ENCODE results near the gene PLA2G3. TPM values are rescaled to one million over a fixed set of nuclear protein-coding genes. Genes with fewer than 3 reads are reported as not detected.

PLA2G3 gene
- total RNA-seq, 2 experiments from 2014 or later, result not detected

DNA sequence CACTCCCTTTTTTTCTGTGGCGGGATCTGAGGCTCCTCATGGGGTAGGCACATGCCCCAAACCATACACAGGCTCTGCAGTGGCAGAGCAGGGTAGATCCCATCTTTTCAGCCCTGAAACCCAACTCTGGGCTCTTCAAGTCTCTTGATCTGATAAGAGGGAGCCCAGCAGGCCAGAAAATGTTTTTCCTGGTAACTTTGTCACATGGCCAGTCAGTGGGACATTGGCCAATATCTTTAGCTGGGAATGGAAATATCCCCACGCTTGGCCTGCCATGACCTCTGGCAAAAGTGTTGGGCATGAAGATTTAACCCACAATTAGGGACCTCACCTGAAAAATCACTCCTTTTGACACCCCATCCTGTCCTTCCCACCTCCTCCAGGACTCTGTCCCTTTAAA is 9.4 kb downstream of the PLA2G3 start:
- Mint-ChIP-seq H3K27me3 (ENCODE audit: low read depth) (no peaks in the 10 kb centered on the region), H3K36me3 (ENCODE audit: low read depth) (no peaks in the 10 kb centered on the region), H3K9me3 (ENCODE audit: insufficient read depth) (no peaks in the 10 kb centered on the region), H3K4me3 (no peak overlapping the region), H3K27ac (no peak overlapping the region), H3K4me1 (ENCODE audit: low read depth) (peaks cover 1% of the 10 kb centered on the region)
- ATAC-seq (no peak), DNase-seq (no peak)
- POLR2A ChIA-PET, result no interaction called here
- CTCF ChIA-PET, result no interaction called here

DNA sequence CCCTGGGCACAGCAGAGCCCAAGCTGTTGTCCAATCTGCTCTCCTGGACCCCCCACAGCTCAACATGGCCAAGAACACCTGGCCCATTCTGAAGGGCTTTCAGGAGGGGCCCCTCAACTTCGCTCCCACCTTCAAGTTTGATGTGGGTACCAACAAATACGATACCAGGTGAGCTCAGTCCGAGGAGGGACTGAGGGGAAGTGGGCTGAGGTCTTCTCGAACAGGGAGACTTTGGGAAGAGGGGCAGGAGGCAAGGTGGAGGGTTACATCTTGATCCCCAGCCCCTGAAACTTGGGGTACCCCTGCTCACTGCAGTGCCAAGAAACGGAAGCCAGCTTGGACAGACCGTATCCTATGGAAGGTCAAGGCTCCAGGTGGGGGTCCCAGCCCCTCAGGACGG is 12.2 kb downstream of the PLA2G3 start:
- DNase-seq (no peak), ATAC-seq (no peak)
- CTCF ChIA-PET, result interaction anchor here (1.1 kb wide), 1 partner anchor 40 kb away, joined by 3 read pairs; no protein-coding TSS in a partner anchor
- H3K27me3 Mint-ChIP-seq (ENCODE audit: low read depth), result no peaks in the 10 kb centered on the region
- H3K4me1 Mint-ChIP-seq (ENCODE audit: low read depth), result peaks cover 1% of the 10 kb centered on the region
- POLR2A ChIA-PET, result no interaction called here
- no peaks in the 10 kb centered on the region for H3K9me3 Mint-ChIP-seq (ENCODE audit: insufficient read depth)
- H3K27ac Mint-ChIP-seq, result no peak overlapping the region
- H3K36me3 Mint-ChIP-seq (ENCODE audit: low read depth), result no peaks in the 10 kb centered on the region
- no peak overlapping the region for H3K4me3 Mint-ChIP-seq

DNA sequence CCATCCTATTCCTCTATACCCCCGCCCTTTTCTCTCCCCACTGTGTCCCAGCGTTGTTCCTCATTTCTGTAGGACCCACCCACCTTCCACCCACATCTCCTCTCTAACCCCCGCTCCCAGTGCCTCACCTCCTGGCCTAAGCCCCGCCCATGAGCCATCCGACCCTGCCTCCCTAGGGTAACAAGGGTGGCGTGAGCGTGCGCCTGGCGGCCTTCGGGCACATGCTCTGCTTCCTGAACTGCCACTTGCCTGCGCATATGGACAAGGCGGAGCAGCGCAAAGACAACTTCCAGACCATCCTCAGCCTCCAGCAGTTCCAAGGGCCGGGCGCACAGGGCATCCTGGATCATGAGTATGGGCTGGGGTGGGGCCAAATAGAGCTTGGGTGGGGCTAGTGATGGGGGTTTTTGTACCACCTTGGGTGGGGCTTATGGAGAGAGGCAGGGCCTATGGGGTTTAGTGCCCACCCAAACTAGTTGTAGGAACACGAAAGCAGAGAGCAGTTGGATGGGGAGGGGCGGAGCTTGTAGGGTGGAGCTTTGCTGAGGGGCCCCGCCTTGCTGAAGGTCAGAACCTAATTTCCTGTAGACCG is 13.0 kb downstream of the PLA2G3 start:
- POLR2A ChIA-PET, result no interaction called here
- CTCF ChIA-PET, result interaction anchor here (0.6 to 1.1 kb wide), 2 partner anchors 39 to 98 kb away, joined by 3 read pairs; no protein-coding TSS in a partner anchor
- no peaks in the 10 kb centered on the region for H3K27me3 Mint-ChIP-seq (ENCODE audit: low read depth)

DNA sequence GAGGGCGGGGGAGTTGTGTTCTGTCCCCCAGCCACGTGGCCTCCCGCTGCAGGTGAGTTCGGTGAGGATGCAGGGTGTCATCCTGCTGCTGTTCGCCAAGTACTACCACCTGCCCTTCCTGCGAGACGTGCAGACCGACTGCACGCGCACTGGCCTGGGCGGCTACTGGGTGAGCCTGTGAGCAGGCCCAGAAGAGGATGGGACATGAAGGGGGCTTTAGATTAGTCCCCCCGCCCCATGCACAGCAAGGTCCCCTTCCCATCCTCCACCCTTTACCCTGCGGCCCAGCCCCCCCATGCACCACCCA is 13.5 kb downstream of the PLA2G3 start:
- Mint-ChIP-seq H3K27me3 (ENCODE audit: low read depth) (no peaks in the 10 kb centered on the region), H3K36me3 (ENCODE audit: low read depth) (no peaks in the 10 kb centered on the region), H3K4me1 (ENCODE audit: low read depth) (peaks cover 1% of the 10 kb centered on the region), H3K4me3 (no peak overlapping the region), H3K27ac (no peak overlapping the region), H3K9me3 (ENCODE audit: insufficient read depth) (no peaks in the 10 kb centered on the region)
- ChIA-PET POLR2A (no interaction called here), CTCF (no interaction called here)
- DNase-seq (no peak), ATAC-seq (no peak)

More for the DNA sequence above, 13.0 kb downstream of the PLA2G3 start:
- Mint-ChIP-seq H3K4me1 (ENCODE audit: low read depth) (peaks cover 1% of the 10 kb centered on the region), H3K9me3 (ENCODE audit: insufficient read depth) (no peaks in the 10 kb centered on the region), H3K4me3 (no peak overlapping the region), H3K36me3 (ENCODE audit: low read depth) (no peaks in the 10 kb centered on the region), H3K27ac (no peak overlapping the region)
- no peak for DNase-seq
- ATAC-seq, result no peak

DNA sequence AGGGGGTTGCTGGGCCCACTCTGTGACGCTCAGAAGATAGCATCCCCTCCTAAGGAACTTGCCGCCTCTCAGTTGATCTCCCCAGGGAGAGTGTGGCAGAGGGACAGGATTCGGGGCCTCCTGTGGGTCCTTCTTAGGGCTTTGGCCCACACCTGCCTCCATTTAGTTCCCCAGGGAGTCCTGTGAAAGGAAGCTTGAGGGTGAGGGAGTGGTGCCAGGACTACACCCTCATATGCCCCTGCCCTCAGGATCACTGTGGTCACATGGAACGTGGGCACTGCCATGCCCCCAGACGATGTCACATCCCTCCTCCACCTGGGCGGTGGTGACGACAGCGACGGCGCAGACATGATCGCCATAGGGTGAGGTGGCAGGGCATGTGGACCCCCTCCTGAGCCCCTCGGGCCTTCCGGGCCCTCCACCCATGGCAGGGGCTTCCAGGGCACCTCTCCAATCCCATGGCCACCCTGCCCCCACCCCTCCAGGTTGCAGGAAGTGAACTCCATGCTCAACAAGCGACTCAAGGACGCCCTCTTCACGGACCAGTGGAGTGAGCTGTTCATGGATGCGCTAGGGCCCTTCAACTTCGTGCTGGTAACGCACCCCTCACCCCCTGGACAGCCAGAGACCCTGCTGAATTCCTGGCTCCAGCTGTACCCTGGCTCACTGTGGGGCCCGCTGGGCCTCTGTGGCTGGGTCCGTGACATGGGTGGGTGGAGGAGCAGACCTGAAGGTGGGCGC is 14.0 kb downstream of the PLA2G3 start:
- DNase-seq (no peak), ATAC-seq (no peak)
- Mint-ChIP-seq H3K4me3 (no peak overlapping the region), H3K9me3 (ENCODE audit: insufficient read depth) (no peaks in the 10 kb centered on the region), H3K27ac (no peak overlapping the region), H3K27me3 (ENCODE audit: low read depth) (peaks cover 2% of the 10 kb centered on the region), H3K4me1 (ENCODE audit: low read depth) (peaks cover 1% of the 10 kb centered on the region), H3K36me3 (ENCODE audit: low read depth) (no peaks in the 10 kb centered on the region)
- POLR2A ChIA-PET, result no interaction called here
- CTCF ChIA-PET, result no interaction called here

DNA sequence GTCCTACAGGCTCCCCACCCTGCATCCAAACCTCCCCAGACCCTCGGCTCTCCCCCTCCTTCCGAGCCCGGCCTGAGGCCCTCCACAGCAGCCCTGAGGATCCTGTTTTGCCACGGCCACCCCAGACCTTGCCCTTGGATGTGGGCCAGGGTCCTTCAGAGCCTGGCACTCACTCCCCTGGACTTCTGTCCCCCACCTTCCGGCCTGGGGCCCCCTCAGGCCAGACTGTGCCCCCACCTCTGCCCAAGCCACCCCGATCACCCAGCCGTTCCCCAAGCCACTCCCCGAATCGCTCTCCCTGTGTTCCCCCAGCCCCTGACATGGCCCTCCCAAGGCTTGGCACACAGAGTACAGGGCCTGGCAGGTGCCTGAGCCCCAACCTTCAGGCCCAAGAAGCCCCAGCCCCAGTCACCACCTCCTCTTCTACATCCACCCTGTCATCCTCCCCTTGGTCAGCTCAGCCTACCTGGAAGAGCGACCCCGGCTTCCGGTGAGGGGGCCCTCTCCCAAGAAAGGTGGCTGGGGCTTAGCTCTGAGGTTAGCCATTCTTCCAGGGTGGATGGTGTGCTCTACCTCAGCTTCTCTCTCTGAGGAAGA is 14.7 kb downstream of the PLA2G3 start:
- Mint-ChIP-seq H3K36me3 (ENCODE audit: low read depth) (no peaks in the 10 kb centered on the region), H3K4me1 (ENCODE audit: low read depth) (peaks cover 1% of the 10 kb centered on the region), H3K9me3 (ENCODE audit: insufficient read depth) (no peaks in the 10 kb centered on the region), H3K27ac (no peak overlapping the region), H3K27me3 (ENCODE audit: low read depth) (peaks cover 3% of the 10 kb centered on the region), H3K4me3 (no peak overlapping the region)
- CTCF ChIA-PET, result no interaction called here
- DNase-seq (no peak), ATAC-seq (no peak)
- POLR2A ChIA-PET, result no interaction called here

DNA sequence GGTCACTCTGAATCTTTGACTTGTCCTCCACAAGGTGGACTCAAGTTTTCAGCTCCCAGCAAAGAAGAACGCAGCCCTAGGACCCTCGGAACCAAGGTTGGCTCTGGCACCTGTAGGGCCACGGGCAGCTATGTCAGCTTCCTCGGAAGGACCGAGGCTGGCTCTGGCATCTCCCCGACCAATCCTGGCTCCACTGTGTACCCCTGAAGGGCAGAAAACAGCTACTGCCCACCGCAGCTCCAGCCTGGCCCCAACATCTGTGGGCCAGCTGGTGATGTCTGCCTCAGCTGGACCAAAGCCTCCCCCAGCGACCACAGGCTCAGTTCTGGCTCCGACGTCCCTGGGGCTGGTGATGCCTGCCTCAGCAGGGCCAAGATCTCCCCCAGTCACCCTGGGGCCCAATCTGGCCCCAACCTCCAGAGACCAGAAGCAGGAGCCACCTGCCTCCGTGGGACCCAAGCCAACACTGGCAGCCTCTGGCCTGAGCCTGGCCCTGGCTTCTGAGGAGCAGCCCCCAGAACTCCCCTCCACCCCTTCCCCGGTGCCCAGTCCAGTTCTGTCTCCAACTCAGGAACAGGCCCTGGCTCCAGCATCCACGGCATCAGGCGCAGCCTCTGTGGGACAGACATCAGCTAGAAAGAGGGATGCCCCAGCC is 15.4 kb downstream of the PLA2G3 start:
- DNase-seq (no peak), ATAC-seq (no peak)
- Mint-ChIP-seq H3K36me3 (ENCODE audit: low read depth) (no peaks in the 10 kb centered on the region), H3K9me3 (ENCODE audit: insufficient read depth) (no peaks in the 10 kb centered on the region), H3K27ac (no peak overlapping the region), H3K4me3 (no peak overlapping the region), H3K27me3 (ENCODE audit: low read depth) (peaks cover 3% of the 10 kb centered on the region), H3K4me1 (ENCODE audit: low read depth) (peaks cover 1% of the 10 kb centered on the region)
- POLR2A ChIA-PET, result no interaction called here
- CTCF ChIA-PET, result interaction anchor here (1.1 kb wide), 1 partner anchor 18 kb away, joined by 5 read pairs; the partner anchor contains the start of gene SELENOM

DNA sequence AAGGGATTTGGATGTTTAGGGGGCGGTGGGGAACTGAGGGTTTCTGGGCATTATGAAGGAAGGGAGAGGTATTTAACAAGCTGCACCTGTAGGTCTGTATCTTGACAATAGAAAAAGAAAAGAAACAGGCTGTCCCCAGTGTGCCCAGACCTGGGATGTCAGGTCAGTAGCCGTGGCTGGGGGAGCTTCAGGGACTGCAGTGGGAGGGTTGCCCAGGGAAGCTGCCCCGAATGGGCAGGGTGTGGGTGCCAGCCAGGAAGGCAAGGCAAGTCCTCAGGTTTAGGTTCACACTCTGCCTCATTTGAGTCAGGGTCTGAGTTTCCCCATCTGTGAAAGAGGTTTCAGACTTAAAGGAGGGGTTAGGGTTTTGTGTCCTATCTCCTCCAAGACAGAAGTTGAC is 16.0 kb downstream of the PLA2G3 start:
- DNase-seq, result no peak
- Mint-ChIP-seq H3K27me3 (ENCODE audit: low read depth) (peaks cover 3% of the 10 kb centered on the region), H3K4me3 (no peak overlapping the region), H3K27ac (no peak overlapping the region), H3K9me3 (ENCODE audit: insufficient read depth) (no peaks in the 10 kb centered on the region), H3K36me3 (ENCODE audit: low read depth) (no peaks in the 10 kb centered on the region), H3K4me1 (ENCODE audit: low read depth) (peaks cover 1% of the 10 kb centered on the region)
- ChIA-PET CTCF (interaction anchor here (1.1 kb wide), 1 partner anchor 17 kb away, joined by 5 read pairs; the partner anchor contains the start of gene SELENOM), POLR2A (interaction anchor here (0.6 kb wide), 1 partner anchor 98 kb away, joined by 3 read pairs; no protein-coding TSS in a partner anchor)
- ATAC-seq, result no peak

DNA sequence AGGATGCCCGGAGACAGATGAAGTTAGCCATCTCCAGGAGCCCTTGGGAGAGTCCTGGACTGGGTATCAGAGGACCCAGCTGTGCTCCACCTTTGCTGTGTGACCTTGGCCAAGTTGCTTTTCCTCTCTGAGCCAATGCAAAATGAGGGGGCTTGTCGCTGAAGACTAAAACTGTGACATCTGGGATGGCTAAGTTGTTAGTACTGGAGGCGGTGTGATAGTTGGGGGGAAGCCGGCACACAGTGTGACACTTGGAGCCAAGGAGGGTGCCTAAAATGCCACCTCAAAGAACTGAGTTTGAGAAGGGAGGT is 17.1 kb downstream of the PLA2G3 start:
- no peak for DNase-seq
- CTCF ChIA-PET, result no interaction called here
- Mint-ChIP-seq H3K36me3 (ENCODE audit: low read depth) (no peaks in the 10 kb centered on the region), H3K4me1 (ENCODE audit: low read depth) (peaks cover 1% of the 10 kb centered on the region), H3K27me3 (ENCODE audit: low read depth) (peaks cover 3% of the 10 kb centered on the region), H3K27ac (no peak overlapping the region), H3K9me3 (ENCODE audit: insufficient read depth) (no peaks in the 10 kb centered on the region), H3K4me3 (no peak overlapping the region)
- ATAC-seq, result no peak
- POLR2A ChIA-PET, result no interaction called here

DNA sequence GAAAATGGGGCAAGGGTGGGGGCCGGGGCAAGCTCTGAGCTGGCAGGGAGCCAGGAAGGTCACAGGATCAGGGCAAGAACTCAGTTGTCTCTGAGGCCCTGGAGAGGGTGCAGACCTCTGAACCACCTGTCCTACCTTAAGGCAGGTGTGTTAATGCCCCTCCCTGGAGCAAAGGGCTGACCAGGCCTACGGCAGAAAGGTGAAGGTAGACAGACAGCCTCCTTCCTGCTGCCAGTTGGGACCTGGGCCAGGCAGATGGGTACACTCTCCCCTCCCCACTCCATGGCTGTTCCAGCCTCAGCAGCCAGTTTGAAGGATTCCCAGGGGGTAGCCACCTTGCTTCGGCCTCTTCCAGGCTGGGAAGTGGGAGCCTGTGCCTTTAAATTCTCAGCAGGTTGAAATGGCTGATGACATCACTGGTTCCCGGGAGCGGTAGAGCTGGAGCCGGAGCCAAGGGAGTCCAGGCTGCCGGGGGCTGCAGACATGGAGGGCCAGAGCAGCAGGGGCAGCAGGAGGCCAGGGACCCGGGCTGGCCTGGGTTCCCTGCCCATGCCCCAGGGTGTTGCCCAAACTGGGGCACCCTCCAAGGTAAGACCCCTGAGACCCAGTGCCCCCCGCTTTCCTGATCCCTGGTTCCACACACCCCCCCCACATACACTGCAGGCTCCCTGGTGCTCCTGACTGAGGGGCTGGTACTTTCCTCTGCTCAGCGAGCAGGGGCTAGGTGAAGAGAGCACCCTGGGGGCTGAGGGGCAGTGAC is 17.6 kb downstream of the PLA2G3 start, which contains the start of gene INPP5J:
Gene INPP5J, plus strand, starts transcription at position 435 of the 760 bp plus-strand sequence. Its CDS starts 49 bp downstream, at position 484.
- ATAC-seq, result no peak
- CTCF ChIA-PET, result no interaction called here

DNA sequence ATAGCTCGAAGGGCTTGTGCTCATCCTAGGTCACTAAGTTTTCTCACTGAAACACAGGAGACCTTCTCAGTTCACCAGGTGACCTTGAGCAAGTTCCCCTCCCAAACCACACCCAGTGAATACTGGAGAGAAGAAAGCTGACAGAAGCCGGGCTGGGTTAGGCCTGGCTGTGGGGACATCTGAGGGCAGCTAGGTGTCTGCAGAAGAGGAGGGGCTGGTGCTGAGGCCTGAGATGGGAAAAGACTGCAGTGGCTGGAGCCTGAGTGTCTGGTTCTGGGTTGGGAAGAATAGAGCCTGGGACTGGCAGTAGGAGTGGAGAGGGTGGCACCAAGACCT is 18.1 kb downstream of the PLA2G3 start:
- no peak overlapping the region for H3K27ac Mint-ChIP-seq
- no peaks in the 10 kb centered on the region for H3K9me3 Mint-ChIP-seq (ENCODE audit: insufficient read depth)
- DNase-seq (no peak), ATAC-seq (no peak)
- ChIA-PET CTCF (no interaction called here), POLR2A (no interaction called here)
- H3K4me3 Mint-ChIP-seq, result no peak overlapping the region
- peaks cover 3% of the 10 kb centered on the region for H3K27me3 Mint-ChIP-seq (ENCODE audit: low read depth)
- no peaks in the 10 kb centered on the region for H3K4me1 Mint-ChIP-seq (ENCODE audit: low read depth)
- no peaks in the 10 kb centered on the region for H3K36me3 Mint-ChIP-seq (ENCODE audit: low read depth)

More for the DNA sequence above, 17.6 kb downstream of the PLA2G3 start, which contains the start of gene INPP5J:
- no peaks in the 10 kb centered on the region for H3K36me3 Mint-ChIP-seq (ENCODE audit: low read depth)
- no peaks in the 10 kb centered on the region for H3K9me3 Mint-ChIP-seq (ENCODE audit: insufficient read depth)
- H3K4me3 Mint-ChIP-seq, result no peak within 1 kb of the TSS
- peaks cover 1% of the 10 kb centered on the region for H3K4me1 Mint-ChIP-seq (ENCODE audit: low read depth)
- POLR2A ChIA-PET, result no interaction called here
- H3K27ac Mint-ChIP-seq, result no peak within 1 kb of the TSS
- H3K27me3 Mint-ChIP-seq (ENCODE audit: low read depth), result peaks cover 3% of the 10 kb centered on the region
- DNase-seq, result no peak

DNA sequence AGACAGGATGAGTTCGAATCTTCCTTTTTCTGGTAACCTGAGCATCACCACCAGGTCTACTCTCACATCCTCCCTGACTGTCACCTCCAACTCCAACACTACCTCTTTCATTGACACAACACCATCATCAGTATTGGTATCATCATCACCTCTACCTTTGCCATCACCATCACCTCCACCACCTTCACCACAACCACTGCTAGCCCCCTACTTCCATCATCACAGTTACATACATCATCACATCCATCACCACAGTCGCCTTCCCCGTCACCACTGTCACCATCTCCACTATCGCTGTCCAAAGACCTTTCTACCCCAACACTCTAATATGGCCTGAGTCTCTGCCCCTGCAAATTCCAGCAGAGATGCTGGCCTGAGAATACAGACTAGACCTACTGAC is 18.9 kb downstream of the PLA2G3 start:
- no peak overlapping the region for H3K27ac Mint-ChIP-seq
- H3K9me3 Mint-ChIP-seq (ENCODE audit: insufficient read depth), result no peaks in the 10 kb centered on the region
- H3K4me1 Mint-ChIP-seq (ENCODE audit: low read depth), result no peaks in the 10 kb centered on the region
- H3K4me3 Mint-ChIP-seq, result no peak overlapping the region
- ChIA-PET POLR2A (no interaction called here), CTCF (no interaction called here)
- ATAC-seq, result no peak
- DNase-seq, result no peak
- peaks cover 3% of the 10 kb centered on the region for H3K27me3 Mint-ChIP-seq (ENCODE audit: low read depth)
- no peaks in the 10 kb centered on the region for H3K36me3 Mint-ChIP-seq (ENCODE audit: low read depth)

Measured in activated CD8-positive, alpha-beta T cell treated with anti-CD3 and anti-CD28 coated beads, Interleukin-2, amount 10 ng/mL, durations not matched to agents 7 days and 5 days (primary cell).